Memory B cell (primary cell): ENCODE results near the gene POLR2F.

Experiments used
- ATAC-seq: fragments of 150-1000 bp; cut with Tn5 transposase; 2 replicates; pipeline ENCODE4 v1.10.0; 2021; ENCODE audit warnings: low read depth, mild to moderate bottlenecking, moderate library complexity
- DNase-seq, 2 donors: peaks; one replicate each; pipeline ENCODE4 v3.0.0; 2022; ENCODE audit warnings: low spot score in 2 of 2
- H3K27ac Mint-ChIP-seq: one replicate; pipeline ENCODE4 v1.8.0; 2022; ENCODE audit warnings: mild to moderate bottlenecking, moderate library complexity, mixed read lengths
- H3K27me3 Mint-ChIP-seq: one replicate; pipeline ENCODE4 v1.8.0; 2022; ENCODE audit warnings: mixed read lengths
- H3K36me3 Mint-ChIP-seq: one replicate; pipeline ENCODE4 v1.8.0; 2022; ENCODE audit warnings: mild to moderate bottlenecking, mixed read lengths
- H3K4me1 Mint-ChIP-seq: one replicate; pipeline ENCODE4 v1.8.0; 2022; ENCODE audit warnings: mixed read lengths
- H3K4me3 Mint-ChIP-seq: one replicate; pipeline ENCODE4 v1.8.0; 2022; ENCODE audit warnings: mild to moderate bottlenecking, moderate library complexity, mixed read lengths
- H3K9me3 Mint-ChIP-seq: one replicate; pipeline ENCODE4 v1.8.0; 2022; ENCODE audit warnings: mixed read lengths

Gene POLR2F

GRCh38 chr22:37989146-37990045, 35.9 kb downstream of the POLR2F start:
- Mint-ChIP-seq H3K36me3 (peaks cover 2% of the 10 kb centered on the region), H3K4me1 (no peaks in the 10 kb centered on the region), H3K27me3 (no peaks in the 10 kb centered on the region), H3K27ac (no peak overlapping the region), H3K4me3 (no peak overlapping the region), H3K9me3 (no peaks in the 10 kb centered on the region)
- ATAC-seq (no peak), DNase-seq (no peak)

GRCh38 chr22:37990301-37990700, 36.8 kb downstream of the POLR2F start:
- no peak overlapping the region for H3K27ac Mint-ChIP-seq
- no peaks in the 10 kb centered on the region for H3K9me3 Mint-ChIP-seq
- H3K4me1 Mint-ChIP-seq = peaks cover 1% of the 10 kb centered on the region
- no peak overlapping the region for H3K4me3 Mint-ChIP-seq
- DNase-seq (no peak), ATAC-seq (no peak)
- H3K36me3 Mint-ChIP-seq = peaks cover 2% of the 10 kb centered on the region
- H3K27me3 Mint-ChIP-seq = no peaks in the 10 kb centered on the region

- no peak overlapping the region for H3K27ac Mint-ChIP-seq
- ATAC-seq (no peak), DNase-seq (no peak)
- H3K4me3 Mint-ChIP-seq = no peak overlapping the region
- no peaks in the 10 kb centered on the region for H3K9me3 Mint-ChIP-seq
- no peaks in the 10 kb centered on the region for H3K27me3 Mint-ChIP-seq
- peaks cover 6% of the 10 kb centered on the region for H3K4me1 Mint-ChIP-seq
- H3K36me3 Mint-ChIP-seq = peaks cover 2% of the 10 kb centered on the region
Measured at GRCh38 chr22:37990862-37991261, 37.4 kb downstream of the POLR2F start.

- Mint-ChIP-seq H3K27ac (no peak overlapping the region), H3K4me1 (peaks cover 13% of the 10 kb centered on the region), H3K9me3 (no peaks in the 10 kb centered on the region), H3K4me3 (no peak overlapping the region), H3K36me3 (peaks cover 2% of the 10 kb centered on the region), H3K27me3 (no peaks in the 10 kb centered on the region)
- ATAC-seq (no peak), DNase-seq (no peak)
Measured at GRCh38 chr22:37991731-37992442, 38.4 kb downstream of the POLR2F start.

- H3K36me3 Mint-ChIP-seq = peaks cover 5% of the 10 kb centered on the region
- no peak overlapping the region for H3K4me3 Mint-ChIP-seq
- H3K4me1 Mint-ChIP-seq = peaks cover 20% of the 10 kb centered on the region
- no peak for DNase-seq
- H3K27ac Mint-ChIP-seq = no peak overlapping the region
- peaks cover 7% of the 10 kb centered on the region for H3K27me3 Mint-ChIP-seq
- H3K9me3 Mint-ChIP-seq = no peaks in the 10 kb centered on the region
- peak; percentile 43 for ATAC-seq
Measured at GRCh38 chr22:37994049-37994448, 40.5 kb downstream of the POLR2F start.

GRCh38 chr22:37994982-37995381, 41.5 kb downstream of the POLR2F start:
- no peak for ATAC-seq
- no peak for DNase-seq
- Mint-ChIP-seq H3K27ac (peak overlapping the region; percentile 20), H3K36me3 (peaks cover 5% of the 10 kb centered on the region), H3K9me3 (no peaks in the 10 kb centered on the region), H3K27me3 (peaks cover 7% of the 10 kb centered on the region), H3K4me1 (peaks cover 20% of the 10 kb centered on the region), H3K4me3 (no peak overlapping the region)

- DNase-seq (no peak), ATAC-seq (no peak)
- Mint-ChIP-seq H3K27me3 (peaks cover 7% of the 10 kb centered on the region), H3K27ac (peak overlapping the region; percentile 20), H3K9me3 (no peaks in the 10 kb centered on the region), H3K36me3 (peaks cover 5% of the 10 kb centered on the region), H3K4me3 (peak overlapping the region; percentile 11), H3K4me1 (peaks cover 20% of the 10 kb centered on the region)
Measured at GRCh38 chr22:37995460-37995859, 42.0 kb downstream of the POLR2F start.

- DNase-seq (no peak), ATAC-seq (peak; percentile 61)
- H3K27ac Mint-ChIP-seq = no peak overlapping the region
Measured at GRCh38 chr22:37996079-37996478, 42.6 kb downstream of the POLR2F start.

GRCh38 chr22:37996515-37997246, 43.2 kb downstream of the POLR2F start:
- peaks cover 5% of the 10 kb centered on the region for H3K36me3 Mint-ChIP-seq
- H3K4me3 Mint-ChIP-seq = peak overlapping the region; percentile 48
- peak; percentile 8 for ATAC-seq
- DNase-seq = no peak
- H3K9me3 Mint-ChIP-seq = no peaks in the 10 kb centered on the region
- H3K27me3 Mint-ChIP-seq = peaks cover 7% of the 10 kb centered on the region
- peak overlapping the region; percentile 93 for H3K27ac Mint-ChIP-seq
- peaks cover 20% of the 10 kb centered on the region for H3K4me1 Mint-ChIP-seq

More at GRCh38 chr22:37996079-37996478, 42.6 kb downstream of the POLR2F start:
- Mint-ChIP-seq H3K4me3 (peak overlapping the region; percentile 17), H3K27me3 (peaks cover 7% of the 10 kb centered on the region), H3K4me1 (peaks cover 20% of the 10 kb centered on the region), H3K36me3 (peaks cover 5% of the 10 kb centered on the region), H3K9me3 (no peaks in the 10 kb centered on the region)

- H3K27ac Mint-ChIP-seq = no peak overlapping the region
- DNase-seq = no peak
Measured at GRCh38 chr22:37998543-37998942, 45.0 kb downstream of the POLR2F start.

GRCh38 chr22:37999236-37999635, 45.7 kb downstream of the POLR2F start:
- DNase-seq = no peak
- Mint-ChIP-seq H3K36me3 (peaks cover 3% of the 10 kb centered on the region), H3K9me3 (no peaks in the 10 kb centered on the region), H3K27ac (no peak overlapping the region), H3K4me3 (no peak overlapping the region), H3K27me3 (peaks cover 7% of the 10 kb centered on the region), H3K4me1 (peaks cover 20% of the 10 kb centered on the region)
- no peak for ATAC-seq

More at GRCh38 chr22:37998543-37998942, 45.0 kb downstream of the POLR2F start:
- no peak overlapping the region for H3K4me3 Mint-ChIP-seq
- peaks cover 20% of the 10 kb centered on the region for H3K4me1 Mint-ChIP-seq
- ATAC-seq = no peak
- peaks cover 7% of the 10 kb centered on the region for H3K27me3 Mint-ChIP-seq
- peaks cover 3% of the 10 kb centered on the region for H3K36me3 Mint-ChIP-seq
- H3K9me3 Mint-ChIP-seq = no peaks in the 10 kb centered on the region

GRCh38 chr22:37999640-38000272, 46.3 kb downstream of the POLR2F start:
- H3K27ac Mint-ChIP-seq = no peak overlapping the region
- no peaks in the 10 kb centered on the region for H3K9me3 Mint-ChIP-seq
- DNase-seq = no peak

GRCh38 chr22:38005943-38006342, 52.4 kb downstream of the POLR2F start:
- Mint-ChIP-seq H3K36me3 (no peaks in the 10 kb centered on the region), H3K9me3 (no peaks in the 10 kb centered on the region), H3K27ac (no peak overlapping the region), H3K4me1 (peaks cover 3% of the 10 kb centered on the region), H3K27me3 (no peaks in the 10 kb centered on the region), H3K4me3 (no peak overlapping the region)
- DNase-seq (no peak), ATAC-seq (no peak)

More at GRCh38 chr22:37999640-38000272, 46.3 kb downstream of the POLR2F start:
- peak; percentile 26 for ATAC-seq
- H3K4me1 Mint-ChIP-seq = peaks cover 20% of the 10 kb centered on the region
- peaks cover 3% of the 10 kb centered on the region for H3K36me3 Mint-ChIP-seq
- H3K4me3 Mint-ChIP-seq = no peak overlapping the region
- peaks cover 7% of the 10 kb centered on the region for H3K27me3 Mint-ChIP-seq
